SJSA1 (cell line): Measurements from ENCODE around the gene TCAP. TPM values are rescaled to one million over a fixed set of nuclear protein-coding genes. Genes with fewer than 3 reads are reported as not detected.
A peak's percentile ranks its signal among the peaks of the same experiment; 100 is the strongest.

Source experiments
- DNase-seq, 2 experiments: peaks; one replicate each; pipeline ENCODE4 v3.0.0-alpha.2; 2015 to 2020; ENCODE audit warnings: low spot score in 2 of 2, low read depth in 1 of 2
- H3K27ac ChIP-seq: fragments of 250-450 bp; sonication (Bioruptor Pico); 2 replicates; pipeline ENCODE4 v1.5.1; 2020; ENCODE audit warnings: mild to moderate bottlenecking, moderate library complexity
- H3K27me3 ChIP-seq: fragments of 250-450 bp; sonication (Bioruptor Pico); replicated peaks from 2 replicates; pipeline ENCODE4 v1.5.1; 2020; ENCODE audit warnings: mild to moderate bottlenecking, moderate library complexity
- H3K36me3 ChIP-seq: fragments of 250-450 bp; sonication (Bioruptor Pico); 2 replicates; pipeline ENCODE4 v1.5.1; 2020; ENCODE audit warnings: mild to moderate bottlenecking
- H3K4me1 ChIP-seq: fragments of 250-450 bp; sonication (Bioruptor Pico); replicated peaks from 2 replicates; pipeline ENCODE4 v1.6.1; 2021; ENCODE audit warnings: mild to moderate bottlenecking
- H3K4me3 ChIP-seq: fragments of 250-450 bp; sonication (Bioruptor Pico); 2 replicates; pipeline ENCODE4 v1.5.1; 2020; ENCODE audit warnings: mild to moderate bottlenecking
- H3K9me3 ChIP-seq: fragments of 250-450 bp; sonication (Bioruptor Pico); replicated peaks from 2 replicates; pipeline ENCODE4 v1.5.1; 2020; ENCODE audit warnings: mild to moderate bottlenecking
- total RNA-seq: library from RNA; depleted of rRNA; stranded (reverse); fragments of >200 nt; shearing (Covaris generic); gene quantifications from 2 replicates; pipeline ENCODE4 v1.2.3, GENCODE V29; 2014

TCAP gene
- total RNA-seq, 1 experiment from 2014 or later = 0.11 TPM

DNA sequence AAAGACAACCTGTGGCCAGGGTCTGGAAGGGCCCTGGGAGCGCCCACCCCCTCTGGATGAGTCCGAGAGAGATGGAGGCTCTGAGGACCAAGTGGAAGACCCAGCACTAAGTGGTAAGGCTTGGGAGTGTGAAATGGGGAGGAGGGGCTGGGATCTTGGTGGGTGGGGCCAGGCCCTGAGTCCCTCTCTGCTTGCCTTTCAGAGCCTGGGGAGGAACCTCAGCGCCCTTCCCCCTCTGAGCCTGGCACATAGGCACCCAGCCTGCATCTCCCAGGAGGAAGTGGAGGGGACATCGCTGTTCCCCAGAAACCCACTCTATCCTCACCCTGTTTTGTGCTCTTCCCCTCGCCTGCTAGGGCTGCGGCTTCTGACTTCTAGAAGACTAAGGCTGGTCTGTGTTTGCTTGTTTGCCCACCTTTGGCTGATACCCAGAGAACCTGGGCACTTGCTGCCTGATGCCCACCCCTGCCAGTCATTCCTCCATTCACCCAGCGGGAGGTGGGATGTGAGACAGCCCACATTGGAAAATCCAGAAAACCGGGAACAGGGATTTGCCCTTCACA lies 29.5 kb upstream of the TCAP start:
- H3K9me3 ChIP-seq = no peaks in the 10 kb centered on the region
- H3K4me3 ChIP-seq = no peak overlapping the region
- H3K27ac ChIP-seq = no peak overlapping the region
- peaks cover 4% of the 10 kb centered on the region for H3K36me3 ChIP-seq
- peaks cover 8% of the 10 kb centered on the region; the same call in 1 of the 2 replicates for H3K27me3 ChIP-seq
- DNase-seq = no peak
- peaks cover 13% of the 10 kb centered on the region for H3K4me1 ChIP-seq

DNA sequence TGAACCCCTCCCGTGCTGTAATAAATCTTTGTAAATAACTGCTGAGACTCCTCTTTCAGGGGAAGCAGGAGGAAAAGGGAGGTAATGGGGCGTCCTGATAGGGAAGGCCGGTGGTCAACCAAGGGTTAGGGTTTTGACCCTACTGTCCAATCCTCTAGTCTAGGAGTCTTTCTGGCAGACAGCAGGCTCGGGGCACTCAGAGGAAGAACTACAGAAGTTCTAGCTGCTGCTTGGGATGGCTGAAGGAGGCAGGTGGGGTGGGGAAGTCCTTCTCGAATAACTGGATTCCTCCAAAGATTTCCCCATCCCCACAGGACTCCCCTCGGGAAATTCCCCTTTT lies 28.6 kb upstream of the TCAP start:
- H3K4me1 ChIP-seq = peaks cover 13% of the 10 kb centered on the region
- peak overlapping the region; percentile 97 for H3K4me3 ChIP-seq
- peaks cover 5% of the 10 kb centered on the region; the same call in 1 of the 2 replicates for H3K27me3 ChIP-seq
- no peaks in the 10 kb centered on the region for H3K9me3 ChIP-seq
- H3K27ac ChIP-seq = peak overlapping the region; percentile 92
- DNase-seq = no peak
- H3K36me3 ChIP-seq = peaks cover 4% of the 10 kb centered on the region

DNA sequence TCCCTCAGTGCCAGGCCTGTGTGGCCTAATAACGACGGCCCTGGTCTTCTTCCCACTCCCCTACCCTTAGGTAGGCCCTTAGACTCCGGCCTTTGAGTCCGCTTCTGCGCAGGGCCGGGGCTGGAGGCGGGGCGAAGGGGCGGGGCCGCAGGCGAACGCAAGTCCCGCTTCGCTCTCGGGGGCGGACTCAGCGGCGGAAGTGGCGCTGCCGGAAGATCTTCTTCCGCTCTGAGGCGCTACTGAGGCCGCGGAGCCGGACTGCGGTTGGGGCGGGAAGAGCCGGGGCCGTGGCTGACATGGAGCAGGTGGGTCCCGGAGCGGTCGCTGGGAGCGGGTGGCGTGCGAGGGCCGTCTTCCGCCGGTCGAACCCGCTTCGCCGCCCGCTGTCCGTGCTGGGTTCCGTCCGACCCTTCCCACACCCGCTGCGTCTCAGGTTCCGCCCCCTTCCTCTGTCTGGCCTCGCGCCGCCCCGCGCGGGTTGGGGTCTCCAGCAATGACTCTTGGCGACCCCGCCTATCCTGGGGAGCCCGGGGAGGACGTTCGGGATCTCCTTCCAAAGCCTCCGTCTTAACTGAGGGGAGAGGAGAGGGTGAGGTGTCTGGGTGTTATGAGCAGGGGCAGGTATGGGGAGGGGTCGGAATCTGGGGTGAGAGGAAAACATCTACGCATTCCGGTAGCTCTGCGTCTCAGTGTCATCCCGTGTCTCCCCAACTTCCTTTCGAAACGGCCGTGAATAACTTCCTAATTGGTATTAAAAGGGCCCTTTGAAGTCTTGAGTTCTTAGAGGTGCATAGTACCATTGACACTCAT lies 28.0 kb upstream of the TCAP start, which contains the start of gene STARD3:
STARD3 (plus strand) TSS at position 218 of the 810 bp plus-strand sequence. CDS start 16,388 bp downstream, outside the sequence.
- Histone ChIP-seq H3K27ac (peak within 1 kb of the TSS; percentile 92), H3K27me3 (peaks cover 2% of the 10 kb centered on the region; the same call in 1 of the 2 replicates), H3K4me1 (peaks cover 13% of the 10 kb centered on the region), H3K9me3 (no peaks in the 10 kb centered on the region), H3K4me3 (peak within 1 kb of the TSS; percentile 97), H3K36me3 (peaks cover 4% of the 10 kb centered on the region)
- DNase-seq = peak; percentile 76 to 90

DNA sequence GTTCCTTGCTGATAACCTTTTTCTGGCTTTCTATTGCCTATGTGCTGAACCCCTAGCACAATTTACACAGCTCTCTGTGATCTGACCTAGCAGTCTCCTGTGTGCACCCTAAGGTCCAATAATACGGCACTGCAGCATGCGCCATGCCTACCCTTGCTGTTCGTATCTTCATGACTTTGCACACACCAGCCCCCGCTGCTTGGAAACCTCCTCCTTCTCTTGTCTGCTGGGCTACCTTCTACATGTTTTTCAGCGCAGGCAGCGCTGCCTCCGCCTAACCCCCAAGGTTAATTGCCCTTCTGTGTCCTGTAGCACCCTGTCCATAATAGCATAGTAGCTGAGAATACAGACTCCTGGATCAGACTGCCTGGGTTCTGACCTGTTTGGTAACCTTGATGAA lies 26.8 kb upstream of the TCAP start:
- H3K27me3 ChIP-seq = no peaks in the 10 kb centered on the region
- H3K9me3 ChIP-seq = no peaks in the 10 kb centered on the region
- no peak for DNase-seq
- peaks cover 4% of the 10 kb centered on the region for H3K36me3 ChIP-seq
- H3K27ac ChIP-seq = no peak overlapping the region
- H3K4me3 ChIP-seq = no peak overlapping the region
- peaks cover 19% of the 10 kb centered on the region for H3K4me1 ChIP-seq

DNA sequence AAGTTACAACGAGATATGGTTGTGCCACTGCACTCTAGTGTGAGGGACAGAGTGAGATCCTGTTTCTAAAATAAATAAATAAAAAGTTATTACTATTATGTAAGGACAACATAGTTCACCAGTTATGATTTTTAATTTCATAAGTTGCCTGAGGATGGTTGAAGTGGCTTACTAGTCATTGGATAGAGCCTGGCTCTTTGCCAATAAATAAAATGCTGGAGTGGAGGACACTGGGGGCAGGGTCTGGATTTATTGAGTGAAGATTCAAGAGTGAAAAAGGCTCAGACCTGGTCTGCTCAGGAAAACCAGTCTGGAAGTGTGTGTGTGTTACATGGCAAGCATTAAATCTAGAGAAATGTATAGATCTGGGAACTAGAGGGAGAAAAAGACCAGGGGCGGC lies 26.1 kb upstream of the TCAP start:
- peaks cover 4% of the 10 kb centered on the region for H3K36me3 ChIP-seq
- H3K9me3 ChIP-seq = no peaks in the 10 kb centered on the region
- peaks cover 20% of the 10 kb centered on the region for H3K4me1 ChIP-seq

DNA sequence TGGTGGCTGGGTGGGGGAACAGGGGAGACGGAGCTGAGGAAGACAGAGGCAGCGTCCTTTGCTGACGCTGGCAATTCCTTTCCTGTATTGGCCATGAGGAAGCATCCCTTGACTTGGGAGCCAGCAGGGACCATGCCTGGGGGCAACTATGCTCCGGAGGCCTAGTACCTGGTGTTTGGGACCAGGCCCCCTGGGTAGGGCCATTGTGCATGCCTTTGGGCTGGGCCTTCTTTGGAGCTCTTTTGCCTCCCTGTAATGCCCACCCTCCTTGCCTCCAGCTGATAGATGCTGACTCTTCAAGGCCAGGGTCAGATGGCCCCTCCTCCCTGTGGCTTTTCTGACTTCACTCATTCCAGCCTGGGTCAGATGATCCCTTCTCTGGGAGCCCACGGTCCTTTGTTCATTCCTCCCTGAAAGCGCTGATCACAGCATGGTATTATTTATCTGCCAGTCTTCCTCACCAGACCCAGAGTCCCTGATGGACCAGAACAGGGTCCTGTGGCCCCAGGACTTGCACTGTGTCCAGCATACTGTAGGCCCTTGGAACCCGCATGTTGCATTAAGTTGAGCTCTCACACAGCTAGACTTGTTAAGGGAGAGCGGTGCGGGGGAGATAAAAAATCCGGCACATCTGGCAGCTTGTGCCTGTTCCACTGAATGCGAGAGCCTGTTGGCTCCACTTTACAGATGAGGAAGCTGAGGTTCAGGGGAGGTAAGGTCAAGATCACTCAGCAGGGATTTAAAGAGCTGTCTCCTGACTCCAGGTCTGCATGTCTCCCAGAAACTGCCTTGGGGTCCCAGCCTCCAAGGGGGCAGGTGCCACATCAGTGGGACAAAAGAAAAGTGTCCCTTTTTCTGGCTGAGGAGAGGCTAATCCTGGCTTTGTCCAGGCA lies 25.3 kb upstream of the TCAP start:
- no peak for DNase-seq
- Histone ChIP-seq H3K4me3 (no peak overlapping the region), H3K9me3 (no peaks in the 10 kb centered on the region), H3K4me1 (peaks cover 20% of the 10 kb centered on the region), H3K36me3 (peaks cover 4% of the 10 kb centered on the region), H3K27me3 (no peaks in the 10 kb centered on the region), H3K27ac (no peak overlapping the region)

More for the DNA sequence above, 26.1 kb upstream of the TCAP start:
- no peak overlapping the region for H3K27ac ChIP-seq
- DNase-seq = no peak
- no peak overlapping the region for H3K4me3 ChIP-seq
- no peaks in the 10 kb centered on the region for H3K27me3 ChIP-seq

DNA sequence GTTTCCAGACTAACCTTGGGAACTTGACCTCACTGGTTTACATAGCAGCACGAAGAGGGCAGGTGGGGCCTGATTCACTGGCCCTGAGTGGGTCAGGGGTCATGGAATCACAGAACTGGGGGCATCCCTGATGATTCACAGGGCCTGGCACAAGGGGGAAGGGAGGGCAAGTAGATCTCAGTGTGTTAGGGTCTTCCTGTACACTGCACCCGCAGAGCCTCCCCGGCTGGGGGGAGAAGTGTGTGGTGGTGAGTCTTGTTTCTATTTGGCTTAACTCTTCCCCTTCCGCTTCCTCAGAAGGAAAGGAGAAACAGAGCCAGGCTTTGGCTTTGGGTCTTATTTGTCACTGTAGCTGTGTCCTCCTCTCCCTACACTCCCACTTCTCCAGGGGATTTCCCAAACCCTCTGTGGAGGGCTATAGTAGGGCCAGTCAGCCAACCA lies 24.5 kb upstream of the TCAP start:
- Histone ChIP-seq H3K9me3 (no peaks in the 10 kb centered on the region), H3K4me1 (peaks cover 20% of the 10 kb centered on the region), H3K27me3 (no peaks in the 10 kb centered on the region), H3K36me3 (peaks cover 4% of the 10 kb centered on the region), H3K4me3 (no peak overlapping the region), H3K27ac (no peak overlapping the region)
- no peak for DNase-seq

DNA sequence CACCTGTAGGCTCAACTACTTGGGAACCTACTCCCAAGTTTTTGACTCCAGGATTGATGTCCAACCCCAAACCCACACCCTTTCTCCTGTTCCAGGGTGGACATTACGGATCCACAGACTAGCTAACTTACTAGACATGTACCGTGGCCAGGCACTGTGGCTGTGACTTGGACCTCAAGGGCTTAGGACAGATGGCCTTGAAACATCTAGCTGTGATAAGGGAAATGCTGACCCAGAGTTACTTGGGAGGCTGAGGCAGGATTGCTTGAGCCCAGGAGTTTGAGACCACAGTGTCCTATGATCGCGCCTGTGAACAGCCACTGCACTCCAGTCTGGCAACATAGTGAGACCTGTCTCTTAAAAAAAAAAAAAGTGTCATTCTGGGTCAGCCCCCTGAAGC lies 24.1 kb upstream of the TCAP start:
- Histone ChIP-seq H3K9me3 (no peaks in the 10 kb centered on the region), H3K4me1 (peaks cover 20% of the 10 kb centered on the region), H3K27me3 (no peaks in the 10 kb centered on the region), H3K4me3 (no peak overlapping the region), H3K27ac (no peak overlapping the region), H3K36me3 (peaks cover 4% of the 10 kb centered on the region)
- no peak for DNase-seq

DNA sequence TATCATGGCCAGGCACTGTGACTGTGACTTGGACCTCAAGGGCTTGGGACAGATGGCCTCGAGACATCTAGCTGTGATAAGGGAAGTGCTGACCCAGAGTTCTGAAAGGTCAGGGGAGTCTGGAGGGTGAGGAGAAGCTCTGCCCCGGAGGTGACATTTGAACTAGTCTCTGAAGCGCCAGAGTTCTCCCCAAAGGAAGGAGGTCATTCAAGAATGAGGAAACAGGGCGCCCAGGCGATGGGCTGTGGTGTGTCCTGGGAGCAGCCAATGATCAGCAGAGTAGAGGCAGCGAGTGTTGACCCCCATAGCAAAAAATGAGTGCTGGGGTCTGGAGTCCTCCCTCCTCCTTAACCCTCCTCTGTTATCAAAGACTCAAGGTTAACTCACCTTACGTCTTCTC lies 23.3 kb upstream of the TCAP start:
- no peak for DNase-seq
- H3K9me3 ChIP-seq = no peaks in the 10 kb centered on the region
- H3K4me1 ChIP-seq = peaks cover 14% of the 10 kb centered on the region
- no peak overlapping the region for H3K4me3 ChIP-seq
- no peak overlapping the region for H3K27ac ChIP-seq
- peaks cover 4% of the 10 kb centered on the region for H3K36me3 ChIP-seq
- no peaks in the 10 kb centered on the region for H3K27me3 ChIP-seq

DNA sequence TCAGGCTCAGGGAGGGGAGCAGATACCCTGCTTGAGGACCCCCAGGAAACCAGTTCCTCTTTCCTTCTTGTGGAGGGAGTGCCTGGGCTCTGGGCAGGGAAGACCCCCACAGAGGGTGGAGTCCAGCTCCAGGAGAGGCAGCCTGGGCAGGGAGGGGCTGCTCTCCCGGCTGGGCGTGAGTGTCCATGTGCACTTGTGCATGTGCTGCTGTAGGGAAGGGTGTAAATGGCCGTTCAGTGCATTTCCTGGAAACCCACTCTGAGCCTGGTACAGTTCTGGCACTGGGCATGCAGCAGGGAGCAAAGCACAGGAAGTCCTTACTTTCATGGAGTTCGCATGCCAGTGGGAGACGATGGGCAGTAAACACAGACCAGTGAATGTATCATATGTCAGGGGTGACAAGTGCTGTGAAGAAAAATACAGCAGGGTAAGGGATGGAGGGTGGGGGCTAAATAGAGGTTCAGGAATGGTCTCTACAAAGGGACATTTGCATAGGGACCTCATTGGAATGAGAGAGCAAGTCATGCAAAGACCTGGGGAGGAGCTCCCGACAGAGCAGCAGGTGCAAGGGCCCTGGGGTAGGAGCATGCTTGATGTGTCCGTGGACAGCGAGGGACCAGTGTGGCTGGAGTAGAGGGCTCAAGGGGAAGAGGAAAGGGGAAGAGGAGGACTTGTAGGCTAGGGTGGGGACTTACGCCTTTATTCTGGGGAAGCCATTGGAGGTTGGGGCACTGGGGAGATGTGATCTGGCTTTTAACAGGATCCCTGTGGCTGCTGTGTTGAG lies 22.7 kb upstream of the TCAP start:
- no peak for DNase-seq
- H3K9me3 ChIP-seq = no peaks in the 10 kb centered on the region
- peaks cover 14% of the 10 kb centered on the region for H3K4me1 ChIP-seq
- H3K4me3 ChIP-seq = no peak overlapping the region
- H3K27ac ChIP-seq = no peak overlapping the region
- no peaks in the 10 kb centered on the region; the same call in 1 of the 2 replicates for H3K36me3 ChIP-seq
- H3K27me3 ChIP-seq = no peaks in the 10 kb centered on the region

DNA sequence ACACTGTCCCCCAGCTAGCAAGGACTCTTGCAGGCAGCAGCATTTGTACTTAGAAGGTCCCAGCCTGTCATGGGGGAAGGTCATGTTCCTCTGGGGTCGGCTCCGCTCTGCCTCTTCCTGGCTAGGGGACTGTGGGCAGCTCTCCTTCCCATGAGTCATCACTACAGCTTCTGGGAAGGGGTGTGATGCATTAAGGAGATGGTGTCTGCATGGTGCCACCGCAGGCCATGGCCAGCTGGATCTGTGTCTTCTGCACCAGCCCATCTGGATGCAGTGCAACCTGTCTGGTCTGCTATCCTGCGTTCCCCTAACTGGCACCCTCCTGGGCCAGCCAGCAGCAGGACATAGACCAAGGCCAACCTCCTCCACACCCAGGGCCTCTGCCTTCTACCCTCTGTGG lies 21.9 kb upstream of the TCAP start:
- Histone ChIP-seq H3K27ac (no peak overlapping the region), H3K4me1 (peaks cover 8% of the 10 kb centered on the region), H3K9me3 (no peaks in the 10 kb centered on the region), H3K27me3 (no peaks in the 10 kb centered on the region), H3K4me3 (no peak overlapping the region), H3K36me3 (no peaks in the 10 kb centered on the region; the same call in 1 of the 2 replicates)
- no peak for DNase-seq

DNA sequence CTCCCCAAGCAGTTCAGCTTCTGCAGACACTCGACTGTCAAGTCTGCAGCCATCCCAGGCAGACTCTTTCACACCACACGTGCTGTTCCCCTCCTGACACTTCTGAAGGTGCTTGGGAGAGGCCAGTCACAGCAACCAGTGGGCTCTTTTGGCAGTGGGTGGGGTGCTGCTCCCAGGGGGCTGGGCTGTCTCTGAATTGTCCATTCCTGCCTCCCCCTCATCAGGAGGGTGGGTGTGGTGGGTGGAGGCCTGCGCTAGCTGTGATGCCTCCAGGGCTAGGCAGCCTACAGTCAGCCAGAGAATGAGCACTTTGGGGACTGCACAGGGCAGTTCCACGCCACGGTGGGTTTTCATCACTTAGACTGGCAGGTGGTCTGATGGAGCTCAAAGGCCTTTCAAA lies 17.9 kb upstream of the TCAP start:
- Histone ChIP-seq H3K9me3 (no peaks in the 10 kb centered on the region), H3K27ac (no peak overlapping the region), H3K4me3 (no peak overlapping the region), H3K27me3 (no peaks in the 10 kb centered on the region), H3K36me3 (no peaks in the 10 kb centered on the region; the same call in 1 of the 2 replicates), H3K4me1 (peaks cover 11% of the 10 kb centered on the region)
- no peak for DNase-seq
